ENCODE data around the gene HSD17B8.
"Not testable (repeated sequence)": the region's sequence is repeated elsewhere in the genome, so short reads cannot be mapped to it uniquely, and the experiment has no call there.

DNA sequence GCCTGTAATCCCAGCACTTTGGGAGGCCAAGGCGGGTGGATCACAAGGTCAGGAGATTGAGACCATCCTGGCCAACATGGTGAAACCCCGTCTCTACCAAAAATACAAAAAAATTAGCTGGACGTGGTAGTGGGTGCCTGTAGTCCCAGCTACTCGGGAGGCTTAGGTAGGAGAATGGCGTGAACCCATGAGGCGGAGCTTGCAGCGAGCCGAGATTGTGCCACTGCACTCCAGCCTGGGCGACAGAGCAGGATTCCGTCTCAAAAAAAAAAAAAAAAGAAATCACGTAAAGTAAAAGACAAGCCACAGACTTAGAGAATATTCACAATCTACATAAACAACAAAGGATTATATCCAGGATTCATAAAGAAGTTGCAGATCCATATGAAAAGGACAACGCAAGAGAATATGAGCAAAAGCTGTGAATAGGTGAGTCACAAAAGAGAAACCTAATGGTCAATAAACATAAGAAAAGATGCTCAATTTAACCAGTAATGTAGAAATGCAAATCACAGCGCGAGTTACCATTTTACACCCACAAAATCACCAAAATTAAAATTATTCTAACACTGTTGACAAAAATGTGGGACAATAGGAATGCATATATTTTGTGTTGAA lies 22.2 kb downstream of the HSD17B8 start:
- TF ChIP-seq, protein P1, sequence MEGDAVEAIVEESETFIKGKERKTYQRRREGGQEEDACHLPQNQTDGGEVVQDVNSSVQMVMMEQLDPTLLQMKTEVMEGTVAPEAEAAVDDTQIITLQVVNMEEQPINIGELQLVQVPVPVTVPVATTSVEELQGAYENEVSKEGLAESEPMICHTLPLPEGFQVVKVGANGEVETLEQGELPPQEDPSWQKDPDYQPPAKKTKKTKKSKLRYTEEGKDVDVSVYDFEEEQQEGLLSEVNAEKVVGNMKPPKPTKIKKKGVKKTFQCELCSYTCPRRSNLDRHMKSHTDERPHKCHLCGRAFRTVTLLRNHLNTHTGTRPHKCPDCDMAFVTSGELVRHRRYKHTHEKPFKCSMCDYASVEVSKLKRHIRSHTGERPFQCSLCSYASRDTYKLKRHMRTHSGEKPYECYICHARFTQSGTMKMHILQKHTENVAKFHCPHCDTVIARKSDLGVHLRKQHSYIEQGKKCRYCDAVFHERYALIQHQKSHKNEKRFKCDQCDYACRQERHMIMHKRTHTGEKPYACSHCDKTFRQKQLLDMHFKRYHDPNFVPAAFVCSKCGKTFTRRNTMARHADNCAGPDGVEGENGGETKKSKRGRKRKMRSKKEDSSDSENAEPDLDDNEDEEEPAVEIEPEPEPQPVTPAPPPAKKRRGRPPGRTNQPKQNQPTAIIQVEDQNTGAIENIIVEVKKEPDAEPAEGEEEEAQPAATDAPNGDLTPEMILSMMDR (conservative IDR thresholded peaks at IDR 0.05; ENCODE audit: low read length) = not testable (repeated sequence)
- not testable (repeated sequence) for TF ChIP-seq EZH2phosphoT487 (IDR thresholded peaks at IDR 0.05; ENCODE audit: borderline replicate concordance, low read depth, low read length)

All from OCI-LY7 (cell line).